ENCODE data around the gene HMMR.
"Not testable (repeated sequence)": the region's sequence is repeated elsewhere in the genome, so short reads cannot be mapped to it uniquely, and the experiment has no call there.

The HMMR gene

DNA sequence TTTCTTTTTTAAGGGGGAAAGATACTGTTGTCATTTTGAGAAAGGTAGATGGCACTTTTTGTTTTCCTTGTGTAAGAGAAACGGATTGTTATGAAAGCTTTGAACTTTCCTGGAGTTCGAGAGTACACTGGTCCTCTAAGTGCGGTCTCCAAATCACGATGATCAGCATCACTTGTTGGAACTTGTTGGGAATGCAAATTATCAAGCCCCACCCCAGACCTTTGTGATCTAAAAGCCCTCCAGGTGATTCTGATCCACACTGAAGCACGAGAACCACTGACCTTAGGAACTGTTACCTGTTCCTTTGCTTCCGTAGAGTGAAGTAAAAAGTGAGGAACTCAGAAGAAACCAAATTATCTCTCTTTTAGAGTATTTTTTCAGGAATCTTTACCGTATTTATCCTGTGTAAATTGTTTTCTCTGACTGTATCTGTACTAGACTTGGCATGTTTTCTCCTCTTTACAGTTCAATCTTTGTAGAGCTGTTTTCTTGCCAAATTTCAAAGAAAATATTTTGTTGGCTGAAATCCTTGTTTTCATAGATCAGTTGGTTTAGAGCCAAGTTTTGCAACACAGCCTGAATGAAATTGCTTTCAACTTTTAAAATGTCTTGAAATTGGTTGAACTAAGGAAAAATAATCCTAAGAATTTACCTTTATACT lies 49.0 kb downstream of the HMMR start:
- H3K4me3 ChIP-seq (ENCODE audit: low read length): peak overlapping the region; percentile 17; the same call in 1 of the 2 replicates
- H3K9me3 ChIP-seq (ENCODE audit: insufficient read depth, low read depth, low read length): no peaks in the 10 kb centered on the region
- peaks cover 33% of the 10 kb centered on the region for H3K36me3 ChIP-seq (ENCODE audit: insufficient read depth, low read length)
- H3K27me3 ChIP-seq (ENCODE audit: insufficient read depth, low read length): no peaks in the 10 kb centered on the region
- peaks cover 30% of the 10 kb centered on the region for H3K4me1 ChIP-seq (ENCODE audit: insufficient read depth, low read length)
- 69% methylated on average over 6 of the region's 7 CpGs for WGBS
- H3K27ac ChIP-seq (ENCODE audit: low read depth, low read length): no peak overlapping the region
- H3K9ac ChIP-seq (ENCODE audit: low read depth, low read length): no peak overlapping the region

DNA sequence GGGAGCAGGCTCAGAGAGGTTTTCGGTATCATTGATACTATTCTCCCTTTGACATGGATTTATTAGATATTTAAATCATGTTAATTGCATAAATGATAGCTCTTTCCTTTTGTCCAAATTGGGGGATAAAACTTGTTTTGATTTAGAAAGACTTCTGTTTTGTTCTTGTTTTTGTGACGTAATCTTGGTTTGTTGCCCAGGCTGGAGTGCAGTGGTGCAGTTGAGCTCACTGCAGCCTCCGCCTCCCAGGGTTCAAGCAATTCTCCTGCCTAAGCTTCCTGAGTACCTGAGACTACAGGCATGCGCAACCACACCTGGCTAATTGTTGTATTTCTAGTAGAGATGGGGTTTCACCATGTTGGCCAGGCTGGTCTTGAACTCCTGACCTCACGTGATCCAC lies 52.1 kb downstream of the HMMR start:
- Histone ChIP-seq H3K4me1 (ENCODE audit: insufficient read depth, low read length) (peaks cover 20% of the 10 kb centered on the region), H3K27ac (ENCODE audit: low read depth, low read length) (no peak overlapping the region), H3K27me3 (ENCODE audit: insufficient read depth, low read length) (no peaks in the 10 kb centered on the region), H3K9me3 (ENCODE audit: insufficient read depth, low read depth, low read length) (no peaks in the 10 kb centered on the region), H3K4me3 (ENCODE audit: low read length) (no peak overlapping the region), H3K9ac (ENCODE audit: low read depth, low read length) (no peak overlapping the region), H3K36me3 (ENCODE audit: insufficient read depth, low read length) (peaks cover 64% of the 10 kb centered on the region)
- 95% methylated on average over 4 of the region's 5 CpGs for WGBS

DNA sequence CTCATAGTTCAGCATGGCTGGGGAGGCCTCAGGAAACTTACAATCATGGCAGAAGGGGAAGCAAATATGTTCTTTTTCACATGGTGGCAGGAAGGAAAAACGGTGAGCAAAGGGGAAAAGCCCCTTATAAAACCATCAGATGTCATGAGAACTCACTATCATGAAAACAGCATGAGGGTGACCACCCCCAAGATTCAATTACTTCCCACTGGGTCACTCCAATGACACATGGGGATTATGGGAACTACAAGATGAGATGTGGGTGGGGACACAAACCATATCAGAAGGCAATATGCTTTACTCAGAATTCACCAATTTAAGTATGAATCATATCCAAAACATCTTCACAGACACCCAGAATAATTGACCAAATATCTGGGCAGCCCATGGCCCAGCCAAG lies 64.7 kb downstream of the HMMR start:
- no peak overlapping the region for H3K9ac ChIP-seq (ENCODE audit: low read depth, low read length)
- no CpG with 5 or more reads among the region's 1 CpG for WGBS

DNA sequence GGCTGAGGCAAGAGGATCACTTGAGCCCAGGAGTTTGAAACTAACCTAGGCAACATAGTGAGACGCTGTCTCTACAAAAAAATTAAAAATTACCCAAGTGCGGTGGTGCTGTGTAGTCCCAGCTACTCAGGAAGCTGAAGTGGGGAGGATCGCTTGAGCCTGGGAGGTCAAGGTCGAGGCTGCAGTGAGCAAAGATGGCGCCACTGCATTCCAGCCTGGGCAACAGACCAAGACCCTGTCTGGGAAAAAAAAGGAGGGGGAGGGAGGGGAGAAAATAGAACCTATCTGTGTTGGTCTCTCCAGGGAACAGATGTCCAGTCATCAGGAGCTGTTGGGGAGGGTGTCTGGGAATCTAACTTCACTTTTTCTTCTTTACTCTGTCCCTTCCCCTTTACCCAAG lies 69.3 kb downstream of the HMMR start:
- Histone ChIP-seq H3K4me1 (ENCODE audit: insufficient read depth, low read length) (peaks cover 34% of the 10 kb centered on the region), H3K4me3 (ENCODE audit: low read length) (no peak overlapping the region), H3K9ac (ENCODE audit: low read depth, low read length) (no peak overlapping the region), H3K9me3 (ENCODE audit: insufficient read depth, low read depth, low read length) (no peaks in the 10 kb centered on the region), H3K36me3 (ENCODE audit: insufficient read depth, low read length) (no peaks in the 10 kb centered on the region; the same call in 1 of the 2 replicates), H3K27me3 (ENCODE audit: insufficient read depth, low read length) (no peaks in the 10 kb centered on the region), H3K27ac (ENCODE audit: low read depth, low read length) (no peak overlapping the region)
- 94% methylated on average over 5 of the region's 5 CpGs for WGBS

More for the DNA sequence above, 64.7 kb downstream of the HMMR start:
- no peak overlapping the region for H3K4me3 ChIP-seq (ENCODE audit: low read length)
- H3K9me3 ChIP-seq (ENCODE audit: insufficient read depth, low read depth, low read length): no peaks in the 10 kb centered on the region
- no peak overlapping the region for H3K27ac ChIP-seq (ENCODE audit: low read depth, low read length)
- H3K27me3 ChIP-seq (ENCODE audit: insufficient read depth, low read length): no peaks in the 10 kb centered on the region
- peaks cover 20% of the 10 kb centered on the region for H3K36me3 ChIP-seq (ENCODE audit: insufficient read depth, low read length)
- H3K4me1 ChIP-seq (ENCODE audit: insufficient read depth, low read length): no peaks in the 10 kb centered on the region

DNA sequence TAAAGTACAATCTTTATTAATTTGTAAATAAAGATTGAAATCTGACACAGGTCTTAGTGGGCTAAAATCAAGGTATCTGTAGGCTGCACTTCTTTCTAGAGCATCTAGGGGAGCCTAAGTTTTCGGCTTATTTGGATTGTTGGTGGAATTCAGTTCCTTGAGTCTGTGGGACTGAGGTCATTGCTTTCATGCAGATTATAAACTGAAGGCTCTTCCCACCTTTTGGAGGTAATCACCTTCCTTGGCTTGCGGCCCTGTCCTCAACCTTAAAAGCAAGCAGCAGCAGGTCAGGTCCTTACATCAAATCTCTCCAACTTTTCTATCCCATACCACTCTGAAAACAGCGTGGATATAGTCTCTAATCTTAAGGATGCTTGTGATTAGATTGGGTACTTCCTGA lies 70.8 kb downstream of the HMMR start:
- Histone ChIP-seq H3K4me3 (ENCODE audit: low read length) (no peak overlapping the region), H3K27me3 (ENCODE audit: insufficient read depth, low read length) (no peaks in the 10 kb centered on the region), H3K9ac (ENCODE audit: low read depth, low read length) (no peak overlapping the region), H3K27ac (ENCODE audit: low read depth, low read length) (no peak overlapping the region), H3K36me3 (ENCODE audit: insufficient read depth, low read length) (no peaks in the 10 kb centered on the region), H3K4me1 (ENCODE audit: insufficient read depth, low read length) (peaks cover 43% of the 10 kb centered on the region), H3K9me3 (ENCODE audit: insufficient read depth, low read depth, low read length) (no peaks in the 10 kb centered on the region)
- WGBS: 64% methylated on average over 2 of the region's 3 CpGs

DNA sequence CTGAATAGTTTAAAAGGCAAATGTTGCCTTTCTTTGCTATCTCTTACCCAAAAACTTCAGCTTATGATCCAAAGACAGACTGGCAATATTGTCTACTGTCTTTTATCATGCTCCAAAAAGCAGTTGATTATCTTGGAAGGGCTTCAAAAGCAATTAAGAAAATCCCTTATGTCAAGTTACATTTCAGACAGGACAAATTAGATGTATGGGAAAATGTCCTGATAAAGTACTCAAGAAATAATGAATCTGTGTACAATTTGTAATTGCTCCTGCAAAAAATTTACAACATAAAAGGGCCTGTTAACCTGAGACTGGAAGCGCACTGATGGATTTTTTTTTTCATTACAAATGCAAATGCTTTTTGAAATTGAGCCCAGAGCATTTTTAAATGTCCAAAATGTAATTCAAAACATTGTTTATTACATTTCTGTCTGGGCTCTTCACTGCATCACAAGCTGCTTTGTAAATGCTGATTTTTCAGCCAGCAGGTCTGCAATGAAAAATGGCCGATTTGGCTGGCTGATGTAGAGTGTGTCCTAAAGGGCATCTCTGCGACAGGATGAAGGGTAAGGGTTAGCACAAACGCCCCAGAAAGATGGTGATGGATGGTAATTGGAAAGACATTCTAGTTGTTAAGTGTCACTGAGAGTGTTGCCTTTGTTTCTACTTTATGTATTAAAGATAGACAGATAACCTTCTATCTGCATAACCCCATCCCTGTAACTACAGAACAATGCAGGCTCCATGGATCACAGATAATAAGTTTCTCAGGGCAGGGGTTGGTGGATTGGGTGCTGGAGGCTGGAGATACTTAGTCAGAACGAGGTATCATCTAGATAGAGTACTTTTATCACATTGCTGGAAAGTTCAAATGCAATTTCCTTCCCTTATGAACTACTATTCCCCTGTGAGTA lies 72.0 kb downstream of the HMMR start:
- H3K27ac ChIP-seq (ENCODE audit: low read depth, low read length): peak overlapping the region; percentile 54; the same call in 1 of the 2 replicates
- H3K4me3 ChIP-seq (ENCODE audit: low read length): no peak overlapping the region
- no peaks in the 10 kb centered on the region for H3K9me3 ChIP-seq (ENCODE audit: insufficient read depth, low read depth, low read length)
- no peak overlapping the region for H3K9ac ChIP-seq (ENCODE audit: low read depth, low read length)
- H3K36me3 ChIP-seq (ENCODE audit: insufficient read depth, low read length): no peaks in the 10 kb centered on the region
- 71% methylated on average over 5 of the region's 5 CpGs for WGBS
- H3K4me1 ChIP-seq (ENCODE audit: insufficient read depth, low read length): peaks cover 43% of the 10 kb centered on the region
- no peaks in the 10 kb centered on the region for H3K27me3 ChIP-seq (ENCODE audit: insufficient read depth, low read length)

DNA sequence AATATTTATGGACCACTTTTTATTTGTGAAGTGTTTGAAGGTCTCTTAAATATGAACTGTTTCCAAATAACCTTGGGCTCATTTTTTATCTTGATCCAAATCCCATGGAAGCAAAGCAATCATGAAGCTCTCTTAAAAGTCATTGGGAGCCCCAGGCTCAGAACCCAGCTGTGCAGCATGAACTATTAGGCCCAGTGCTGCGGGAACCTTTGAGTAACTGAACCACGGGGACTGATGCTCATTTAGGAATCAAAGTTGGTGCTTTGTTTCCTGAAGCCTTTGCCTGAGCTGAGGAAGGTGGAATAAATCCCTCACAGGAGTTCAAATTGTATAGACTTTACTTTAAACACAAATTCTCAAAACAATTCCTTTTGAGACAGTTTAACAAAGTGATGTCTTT lies 72.8 kb downstream of the HMMR start:
- Histone ChIP-seq H3K4me1 (ENCODE audit: insufficient read depth, low read length) (peaks cover 43% of the 10 kb centered on the region), H3K36me3 (ENCODE audit: insufficient read depth, low read length) (no peaks in the 10 kb centered on the region), H3K4me3 (ENCODE audit: low read length) (no peak overlapping the region), H3K27me3 (ENCODE audit: insufficient read depth, low read length) (no peaks in the 10 kb centered on the region), H3K9me3 (ENCODE audit: insufficient read depth, low read depth, low read length) (no peaks in the 10 kb centered on the region), H3K9ac (ENCODE audit: low read depth, low read length) (no peak overlapping the region; the same call in 1 of the 2 replicates), H3K27ac (ENCODE audit: low read depth, low read length) (peak overlapping the region; percentile 54)
- WGBS: 39% methylated on average over 2 of the region's 2 CpGs

DNA sequence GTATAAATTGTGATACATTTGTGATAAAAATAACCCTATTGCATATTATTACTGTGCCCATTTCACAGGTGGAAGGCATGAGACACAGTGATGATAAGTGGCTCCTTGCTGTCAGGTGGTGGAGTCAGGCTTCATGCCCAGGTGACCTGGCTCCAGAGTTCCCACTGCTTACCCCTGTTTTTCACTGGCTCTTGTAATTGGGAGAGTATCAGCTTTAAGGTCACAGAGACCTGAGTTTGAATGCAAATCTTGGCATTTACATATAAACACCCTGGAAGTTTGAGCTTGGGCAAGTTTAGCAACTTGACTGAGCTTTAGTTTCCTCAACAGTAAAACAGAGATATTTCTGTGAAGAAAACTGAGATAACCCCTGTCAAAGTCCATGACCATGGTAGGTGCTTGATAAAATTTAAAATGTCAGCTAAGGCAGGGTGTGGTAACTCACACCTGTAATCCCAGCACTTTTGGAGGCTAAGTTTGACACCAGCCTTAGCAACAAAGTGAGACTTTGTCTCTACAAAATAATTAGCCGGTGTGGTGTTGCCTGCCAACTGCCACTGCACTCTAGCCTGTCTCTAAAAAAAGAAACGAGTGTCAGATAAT lies 74.2 kb downstream of the HMMR start:
- Histone ChIP-seq H3K9ac (ENCODE audit: low read depth, low read length) (no peak overlapping the region), H3K36me3 (ENCODE audit: insufficient read depth, low read length) (no peaks in the 10 kb centered on the region), H3K9me3 (ENCODE audit: insufficient read depth, low read depth, low read length) (no peaks in the 10 kb centered on the region), H3K4me1 (ENCODE audit: insufficient read depth, low read length) (peaks cover 43% of the 10 kb centered on the region), H3K27ac (ENCODE audit: low read depth, low read length) (peak overlapping the region; percentile 84), H3K27me3 (ENCODE audit: insufficient read depth, low read length) (no peaks in the 10 kb centered on the region), H3K4me3 (ENCODE audit: low read length) (peak overlapping the region; percentile 29)
- 70% methylated on average over 2 of the region's 2 CpGs for whole genome bisulfite sequencing

DNA sequence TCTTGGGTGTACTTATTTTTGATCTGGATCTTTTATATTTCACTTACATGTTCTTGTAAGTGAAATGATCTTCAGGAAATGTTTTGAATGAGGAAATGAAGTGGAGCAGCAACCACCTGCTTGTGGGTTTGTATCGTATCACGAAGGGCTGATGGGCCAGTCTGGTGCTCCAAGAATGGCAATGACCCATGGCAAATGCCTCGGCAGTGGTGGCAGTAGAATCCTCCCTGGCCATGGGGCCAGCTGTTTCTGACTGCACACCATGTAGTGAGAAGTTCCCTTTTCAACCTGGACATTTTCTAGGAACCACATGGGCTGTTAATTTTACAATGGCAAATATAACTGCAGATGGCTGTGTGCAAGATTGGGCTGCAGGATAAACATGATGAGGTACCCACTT lies 74.9 kb downstream of the HMMR start:
- peak overlapping the region; percentile 84; the same call in 1 of the 2 replicates for H3K27ac ChIP-seq (ENCODE audit: low read depth, low read length)
- H3K9me3 ChIP-seq (ENCODE audit: insufficient read depth, low read depth, low read length): no peaks in the 10 kb centered on the region
- WGBS: 94% methylated on average over 3 of the region's 3 CpGs
- H3K36me3 ChIP-seq (ENCODE audit: insufficient read depth, low read length): no peaks in the 10 kb centered on the region
- H3K27me3 ChIP-seq (ENCODE audit: insufficient read depth, low read length): no peaks in the 10 kb centered on the region
- H3K4me1 ChIP-seq (ENCODE audit: insufficient read depth, low read length): peaks cover 43% of the 10 kb centered on the region
- H3K9ac ChIP-seq (ENCODE audit: low read depth, low read length): no peak overlapping the region
- no peak overlapping the region for H3K4me3 ChIP-seq (ENCODE audit: low read length)

DNA sequence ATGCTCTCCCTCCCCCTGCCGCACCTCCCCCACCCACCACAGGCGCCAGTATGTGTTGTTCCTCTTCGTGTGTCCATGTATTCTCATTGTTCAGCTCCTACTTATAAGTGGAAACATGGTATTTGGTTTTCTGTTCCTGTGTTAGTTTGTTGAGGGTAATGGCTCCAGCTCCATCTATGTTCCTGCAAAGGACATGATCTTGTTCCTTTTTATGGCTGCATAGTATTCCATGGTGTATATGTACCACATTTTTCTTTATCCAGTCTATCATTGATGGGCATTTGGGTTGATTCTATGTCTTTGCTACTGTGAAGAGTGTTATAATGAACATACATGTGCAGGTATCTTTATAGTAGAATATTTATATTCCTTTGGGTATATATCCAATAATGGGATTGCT lies 76.0 kb downstream of the HMMR start:
- H3K9me3 ChIP-seq (ENCODE audit: insufficient read depth, low read depth, low read length); H3K4me3 ChIP-seq (ENCODE audit: low read length); H3K27ac ChIP-seq (ENCODE audit: low read depth, low read length); H3K9ac ChIP-seq (ENCODE audit: low read depth, low read length); H3K27me3 ChIP-seq (ENCODE audit: insufficient read depth, low read length); H3K36me3 ChIP-seq (ENCODE audit: insufficient read depth, low read length): not testable (repeated sequence)
- 92% methylated on average over 3 of the region's 3 CpGs for WGBS
- H3K4me1 ChIP-seq (ENCODE audit: insufficient read depth, low read length): peaks cover 38% of the 10 kb centered on the region

DNA sequence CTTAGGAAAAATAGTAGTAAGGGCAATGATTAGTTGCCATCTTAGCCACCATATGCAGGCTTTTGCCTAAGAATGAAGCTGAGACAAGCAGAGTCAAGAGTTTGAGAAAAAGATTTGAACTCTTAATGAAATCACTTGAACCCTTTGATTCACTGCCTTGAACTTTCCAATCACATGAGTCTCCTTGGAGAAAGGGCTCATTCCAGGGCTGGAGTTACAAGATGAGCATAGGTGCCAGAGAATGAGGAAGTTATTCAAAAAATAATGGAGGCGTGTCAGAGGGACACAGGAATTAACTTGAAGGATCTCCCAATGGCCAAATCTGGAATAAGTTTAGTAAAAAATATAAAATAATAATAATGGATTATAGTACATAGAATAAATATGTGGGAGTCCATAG lies 80.3 kb downstream of the HMMR start:
- Histone ChIP-seq H3K36me3 (ENCODE audit: insufficient read depth, low read length) (no peaks in the 10 kb centered on the region), H3K27ac (ENCODE audit: low read depth, low read length) (no peak overlapping the region), H3K9me3 (ENCODE audit: insufficient read depth, low read depth, low read length) (no peaks in the 10 kb centered on the region), H3K27me3 (ENCODE audit: insufficient read depth, low read length) (no peaks in the 10 kb centered on the region), H3K9ac (ENCODE audit: low read depth, low read length) (no peak overlapping the region), H3K4me1 (ENCODE audit: insufficient read depth, low read length) (peaks cover 6% of the 10 kb centered on the region; the same call in 1 of the 2 replicates), H3K4me3 (ENCODE audit: low read length) (no peak overlapping the region)
- WGBS: 100% methylated on average over 1 of the region's 1 CpG

Measured in HUES64 (cell line).